ENCODE measurements around the gene S100Z. TPM values are rescaled to one million over a fixed set of nuclear protein-coding genes. Genes with fewer than 3 reads are reported as not detected.
"Not testable (repeated sequence)": the region's sequence is repeated elsewhere in the genome, so short reads cannot be mapped to it uniquely, and the experiment has no call there.

The S100Z gene
- total RNA-seq, 1 donor from 2014 or later, result 1.2 TPM

DNA sequence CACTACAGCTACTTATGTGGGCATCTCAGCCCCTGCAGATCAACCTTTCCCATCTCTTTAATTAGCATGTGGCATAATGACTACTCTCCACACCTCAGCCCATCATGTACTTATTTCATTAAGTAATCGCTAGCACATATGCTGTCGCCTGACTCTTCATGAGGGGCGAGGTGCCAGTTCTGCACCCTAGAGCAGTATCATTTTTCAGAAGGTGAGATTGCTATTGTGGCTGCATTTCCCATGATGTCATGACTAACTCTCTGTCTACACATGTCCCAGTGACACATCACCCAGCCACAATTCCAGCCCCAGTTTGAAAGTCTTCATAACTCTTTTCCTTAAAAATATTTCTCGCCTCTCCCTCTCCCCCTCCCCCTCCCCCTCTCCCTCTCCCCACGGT, 38.6 kb upstream of the S100Z start:
- Histone ChIP-seq H3K27me3 (ENCODE audit: low read depth) (no peaks in the 10 kb centered on the region), H3K4me1 (no peaks in the 10 kb centered on the region), H3K36me3 (no peaks in the 10 kb centered on the region), H3K27ac (no peak overlapping the region), H3K4me3 (no peak overlapping the region), H3K9me3 (no peaks in the 10 kb centered on the region)
- intact Hi-C loops (cut with DNase I), result no loop called here
- ATAC-seq (no peak), DNase-seq (no peak)
- TF ChIP-seq, protein P1, sequence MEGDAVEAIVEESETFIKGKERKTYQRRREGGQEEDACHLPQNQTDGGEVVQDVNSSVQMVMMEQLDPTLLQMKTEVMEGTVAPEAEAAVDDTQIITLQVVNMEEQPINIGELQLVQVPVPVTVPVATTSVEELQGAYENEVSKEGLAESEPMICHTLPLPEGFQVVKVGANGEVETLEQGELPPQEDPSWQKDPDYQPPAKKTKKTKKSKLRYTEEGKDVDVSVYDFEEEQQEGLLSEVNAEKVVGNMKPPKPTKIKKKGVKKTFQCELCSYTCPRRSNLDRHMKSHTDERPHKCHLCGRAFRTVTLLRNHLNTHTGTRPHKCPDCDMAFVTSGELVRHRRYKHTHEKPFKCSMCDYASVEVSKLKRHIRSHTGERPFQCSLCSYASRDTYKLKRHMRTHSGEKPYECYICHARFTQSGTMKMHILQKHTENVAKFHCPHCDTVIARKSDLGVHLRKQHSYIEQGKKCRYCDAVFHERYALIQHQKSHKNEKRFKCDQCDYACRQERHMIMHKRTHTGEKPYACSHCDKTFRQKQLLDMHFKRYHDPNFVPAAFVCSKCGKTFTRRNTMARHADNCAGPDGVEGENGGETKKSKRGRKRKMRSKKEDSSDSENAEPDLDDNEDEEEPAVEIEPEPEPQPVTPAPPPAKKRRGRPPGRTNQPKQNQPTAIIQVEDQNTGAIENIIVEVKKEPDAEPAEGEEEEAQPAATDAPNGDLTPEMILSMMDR (IDR thresholded peaks at IDR 0.05), result no peak

DNA sequence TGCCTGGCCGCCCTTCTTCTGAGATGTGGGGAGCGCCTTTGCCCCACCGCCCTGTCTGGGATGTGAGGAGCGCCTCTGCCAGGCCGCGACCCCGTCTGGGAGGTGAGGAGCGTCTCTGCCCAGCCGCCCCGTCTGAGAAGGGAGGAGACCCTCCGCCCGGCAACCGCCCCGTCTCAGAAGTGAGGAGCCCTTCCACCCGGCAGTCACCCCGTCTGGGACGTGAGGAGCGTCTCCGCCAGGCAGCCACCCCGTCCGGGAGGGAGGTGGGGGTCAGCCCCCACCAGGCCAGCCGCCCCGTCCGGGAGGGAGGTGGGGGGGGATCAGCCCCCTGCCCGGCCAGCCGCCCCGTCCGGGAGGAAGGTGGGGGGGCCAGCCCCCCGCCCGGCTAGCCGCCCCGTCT, 37.6 kb upstream of the S100Z start:
- DNase-seq; H3K9me3 ChIP-seq; ATAC-seq; H3K36me3 ChIP-seq; H3K27ac ChIP-seq; H3K27me3 ChIP-seq (ENCODE audit: low read depth); H3K4me1 ChIP-seq; intact Hi-C loops (cut with DNase I); H3K4me3 ChIP-seq: not testable (repeated sequence)

DNA sequence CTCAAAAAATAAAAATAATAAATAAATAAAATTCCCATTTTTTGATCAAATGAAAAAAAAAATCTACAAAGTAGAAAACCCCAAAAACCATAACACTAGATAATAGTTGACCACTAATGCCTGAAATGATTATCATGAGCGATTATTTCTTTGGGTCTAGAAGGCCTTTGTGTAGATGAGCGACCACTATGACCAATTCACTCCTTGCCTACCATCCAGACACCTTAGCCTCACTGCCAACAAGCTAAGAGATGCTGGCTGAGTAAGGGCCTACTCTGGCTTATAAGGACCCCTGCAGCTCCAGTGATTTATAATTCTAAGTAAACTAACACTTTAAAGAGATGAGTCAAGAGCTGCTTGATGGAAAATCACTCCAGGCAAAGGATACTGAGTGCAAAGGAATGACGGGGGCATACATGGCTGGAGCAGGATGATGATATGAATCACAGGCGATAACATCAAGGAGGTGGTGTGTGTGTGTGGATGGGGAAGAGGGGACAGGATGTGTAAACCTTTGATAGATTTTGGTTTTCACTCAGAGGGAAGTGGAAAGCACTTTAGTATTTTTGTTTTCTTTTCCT, 35.7 kb upstream of the S100Z start:
- no peak for ATAC-seq
- Histone ChIP-seq H3K27ac (no peak overlapping the region), H3K36me3 (no peaks in the 10 kb centered on the region), H3K4me1 (peaks cover 7% of the 10 kb centered on the region), H3K27me3 (ENCODE audit: low read depth) (peaks cover 10% of the 10 kb centered on the region), H3K4me3 (no peak overlapping the region), H3K9me3 (no peaks in the 10 kb centered on the region)
- TF ChIP-seq, protein P1 (IDR thresholded peaks at IDR 0.05), result no peak
- intact Hi-C loops (cut with DNase I), result no loop called here
- DNase-seq, result no peak

DNA sequence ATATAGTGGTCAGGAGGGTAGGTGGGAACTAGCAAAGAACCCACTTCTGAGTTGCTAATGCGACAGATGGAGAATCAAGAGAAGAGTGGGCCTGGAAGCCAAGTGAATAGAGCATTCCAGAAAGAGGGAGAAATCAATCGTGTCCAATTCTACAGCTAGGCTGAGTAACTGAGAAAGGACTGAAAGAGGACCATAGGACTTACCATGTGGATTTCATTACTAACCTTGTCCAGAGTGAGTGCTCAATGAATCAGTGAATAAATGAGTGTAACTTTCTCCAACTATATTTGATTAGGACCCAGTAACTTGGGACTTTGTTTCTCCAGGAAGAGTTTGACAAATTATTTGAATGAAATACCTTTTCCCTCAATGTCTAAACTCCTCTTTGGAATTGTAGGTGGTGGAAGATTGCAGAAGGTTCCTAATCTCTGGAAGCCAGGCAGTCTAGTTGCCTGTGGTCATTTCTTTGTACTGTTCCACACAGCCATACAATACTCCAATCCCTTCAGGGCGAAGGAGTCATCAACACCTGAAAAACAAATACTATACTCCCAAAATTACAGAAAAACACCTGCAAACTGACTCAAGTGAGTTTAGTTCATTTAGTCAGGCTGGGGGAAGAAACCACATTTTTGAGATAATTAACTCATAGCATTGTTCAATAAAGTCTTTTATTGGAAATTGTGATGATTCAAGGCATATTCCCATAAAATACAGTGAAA, 33.5 kb upstream of the S100Z start:
- ATAC-seq (no peak), DNase-seq (no peak)
- Histone ChIP-seq H3K27me3 (ENCODE audit: low read depth) (peaks cover 21% of the 10 kb centered on the region), H3K9me3 (no peaks in the 10 kb centered on the region), H3K4me1 (peaks cover 20% of the 10 kb centered on the region), H3K4me3 (no peak overlapping the region), H3K27ac (no peak overlapping the region), H3K36me3 (no peaks in the 10 kb centered on the region)
- intact Hi-C loops (cut with DNase I), result no loop called here
- TF ChIP-seq, protein P1 (IDR thresholded peaks at IDR 0.05), result no peak

DNA sequence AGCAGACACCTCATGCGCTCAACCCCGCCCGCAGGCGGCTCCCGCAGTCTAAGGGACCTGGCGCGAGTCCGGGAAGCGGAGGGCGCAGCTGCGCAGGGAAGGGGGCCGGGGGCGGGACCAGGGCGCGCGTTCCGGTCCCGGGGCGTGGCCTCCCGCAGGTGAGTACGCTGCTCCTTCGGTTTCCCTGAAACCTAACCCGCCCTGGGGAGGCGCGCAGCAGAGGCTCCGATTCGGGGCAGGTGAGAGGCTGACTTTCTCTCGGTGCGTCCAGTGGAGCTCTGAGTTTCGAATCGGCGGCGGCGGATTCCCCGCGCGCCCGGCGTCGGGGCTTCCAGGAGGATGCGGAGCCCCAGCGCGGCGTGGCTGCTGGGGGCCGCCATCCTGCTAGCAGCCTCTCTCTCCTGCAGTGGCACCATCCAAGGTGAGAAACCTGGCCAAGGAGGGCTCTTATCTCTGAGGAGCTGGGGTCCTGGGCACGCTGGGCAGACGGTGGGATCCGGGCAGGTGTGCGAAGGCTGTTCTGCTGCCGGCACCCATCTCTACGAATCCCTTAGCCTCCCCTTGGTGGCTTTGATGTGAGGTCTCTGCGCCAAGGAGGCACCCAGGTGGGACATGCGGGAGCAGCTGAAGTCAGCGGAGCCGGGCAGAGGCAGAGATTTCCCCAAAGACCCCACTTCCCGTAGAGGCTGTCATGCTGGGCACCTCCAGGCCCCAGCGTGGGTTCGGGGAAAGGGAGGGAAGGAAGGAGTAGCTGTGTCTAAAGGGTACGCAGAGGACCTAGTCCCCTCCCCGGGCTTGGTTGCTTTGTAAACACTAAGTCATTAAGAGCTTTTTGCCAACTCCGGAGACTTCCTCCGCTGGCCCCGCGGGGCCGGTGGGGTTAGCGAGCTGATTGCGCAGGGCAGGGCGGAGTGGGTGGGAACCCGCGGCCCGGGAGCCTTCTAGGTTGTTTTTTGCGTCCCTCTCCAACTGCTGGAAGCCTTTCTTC, 30.7 kb upstream of the S100Z start, which contains the start of gene F2RL1:
Gene F2RL1 (plus strand): TSS at position 187 of the 988 bp plus-strand sequence. CDS start 153 bp downstream, at position 340.
- no peaks in the 10 kb centered on the region for H3K36me3 ChIP-seq
- intact Hi-C loops (cut with DNase I), result no loop called here
- H3K27me3 ChIP-seq (ENCODE audit: low read depth), result peaks cover 21% of the 10 kb centered on the region
- DNase-seq, result peak; percentile 89
- peaks cover 20% of the 10 kb centered on the region for H3K4me1 ChIP-seq
- peak; percentile 95 to 96 for ATAC-seq
- peak within 1 kb of the TSS; percentile 59 for H3K27ac ChIP-seq
- peak within 1 kb of the TSS; percentile 76 for H3K4me3 ChIP-seq
- TF ChIP-seq, protein P1 (IDR thresholded peaks at IDR 0.05), result no peak
- no peaks in the 10 kb centered on the region for H3K9me3 ChIP-seq

Measured in lower lobe of right lung (tissue), 2 donors.